HEK293 (cell line): ENCODE measurements around the gene CD274.

ENCODE experiments used
- BCL11A ChIP-seq: fragments of 450-650 bp; formaldehyde crosslinking; IDR thresholded peaks from 2 replicates; pipeline ENCODE4 v1.5.1; 2016; ENCODE audit warnings: low read depth, missing biosample characterization, missing genetic modification characterization
- GLI2 ChIP-seq: fragments of 450-650 bp; formaldehyde crosslinking; IDR thresholded peaks from 2 replicates; pipeline ENCODE4; 2017; ENCODE audit warnings: missing biosample characterization, missing genetic modification characterization, low read depth, borderline replicate concordance
- ZNF350 ChIP-seq: fragments of 450-650 bp; formaldehyde crosslinking; IDR thresholded peaks from 2 replicates; pipeline ENCODE4 v1.5.0; 2017; ENCODE audit warnings: missing biosample characterization, mild to moderate bottlenecking, missing genetic modification characterization
- ZNF529 ChIP-seq: fragments of 450-650 bp; formaldehyde crosslinking; IDR thresholded peaks from 2 replicates; pipeline ENCODE4 v1.5.1; 2017; ENCODE audit warnings: missing genetic modification characterization, missing biosample characterization; ENCODE audit not compliant: insufficient replicate concordance
- ZNF530 ChIP-seq: fragments of 450-650 bp; formaldehyde crosslinking; IDR thresholded peaks from 2 replicates; pipeline ENCODE4 v1.5.1; 2016; ENCODE audit warnings: low read depth, missing biosample characterization, missing genetic modification characterization
- TF ChIP-seq, protein P1 (sequence below): fragments of 450-650 bp; formaldehyde crosslinking; IDR thresholded peaks from 2 replicates; pipeline ENCODE4 v1.5.1; 2016; ENCODE audit warnings: missing biosample characterization, missing genetic modification characterization
- TF ChIP-seq, protein P2 (sequence below): fragments of 450-650 bp; formaldehyde crosslinking; IDR thresholded peaks from 2 replicates; pipeline ENCODE4 v1.5.1; 2016; ENCODE audit warnings: missing biosample characterization, missing genetic modification characterization
- TF ChIP-seq, protein P3 (sequence below): fragments of 450-650 bp; formaldehyde crosslinking; IDR thresholded peaks from 2 replicates; pipeline ENCODE4 v1.5.1; 2016; ENCODE audit warnings: missing biosample characterization, missing genetic modification characterization

DNA sequence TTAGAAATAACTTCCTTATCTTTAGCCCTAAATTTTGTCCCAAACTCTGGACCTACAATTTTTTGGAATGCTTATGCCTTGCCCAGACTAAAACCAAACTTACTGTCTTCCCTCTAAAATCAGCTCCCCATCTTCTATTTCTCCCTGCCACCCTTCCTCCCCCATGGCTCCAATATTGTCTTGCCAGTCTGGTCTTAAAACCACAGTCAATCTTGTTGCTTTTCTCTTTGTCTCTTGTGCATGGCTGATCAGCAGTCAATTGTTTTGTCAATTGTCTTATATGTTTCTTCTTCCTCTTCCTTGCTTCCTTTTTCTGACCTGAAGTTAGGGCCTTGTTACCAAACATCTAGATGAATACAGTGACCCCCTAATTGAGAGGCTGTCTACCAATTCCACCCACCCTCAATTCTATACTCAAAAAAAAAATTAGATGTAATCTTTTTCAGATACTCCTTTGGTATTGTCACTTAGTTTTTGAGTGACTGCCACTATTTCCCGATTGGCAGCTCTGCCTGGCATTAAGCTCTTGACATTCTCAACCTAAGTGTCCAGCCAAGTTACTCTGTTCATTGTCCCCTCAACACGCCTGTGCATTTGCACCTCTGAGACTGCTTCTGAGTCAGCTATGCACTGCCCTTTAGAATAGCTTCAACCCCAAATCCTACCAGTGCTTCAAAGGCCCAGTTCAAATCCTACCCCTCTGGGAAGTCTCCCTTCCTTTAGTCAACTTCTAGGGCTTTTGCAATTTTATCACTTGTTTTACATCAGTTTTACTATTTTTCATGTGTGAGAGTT, 62.5 kb downstream of the CD274 start:
- TF ChIP-seq, protein P1, sequence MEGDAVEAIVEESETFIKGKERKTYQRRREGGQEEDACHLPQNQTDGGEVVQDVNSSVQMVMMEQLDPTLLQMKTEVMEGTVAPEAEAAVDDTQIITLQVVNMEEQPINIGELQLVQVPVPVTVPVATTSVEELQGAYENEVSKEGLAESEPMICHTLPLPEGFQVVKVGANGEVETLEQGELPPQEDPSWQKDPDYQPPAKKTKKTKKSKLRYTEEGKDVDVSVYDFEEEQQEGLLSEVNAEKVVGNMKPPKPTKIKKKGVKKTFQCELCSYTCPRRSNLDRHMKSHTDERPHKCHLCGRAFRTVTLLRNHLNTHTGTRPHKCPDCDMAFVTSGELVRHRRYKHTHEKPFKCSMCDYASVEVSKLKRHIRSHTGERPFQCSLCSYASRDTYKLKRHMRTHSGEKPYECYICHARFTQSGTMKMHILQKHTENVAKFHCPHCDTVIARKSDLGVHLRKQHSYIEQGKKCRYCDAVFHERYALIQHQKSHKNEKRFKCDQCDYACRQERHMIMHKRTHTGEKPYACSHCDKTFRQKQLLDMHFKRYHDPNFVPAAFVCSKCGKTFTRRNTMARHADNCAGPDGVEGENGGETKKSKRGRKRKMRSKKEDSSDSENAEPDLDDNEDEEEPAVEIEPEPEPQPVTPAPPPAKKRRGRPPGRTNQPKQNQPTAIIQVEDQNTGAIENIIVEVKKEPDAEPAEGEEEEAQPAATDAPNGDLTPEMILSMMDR (tag by site-specific recombination), result no peak
- TF ChIP-seq ZNF350 (tag by site-specific recombination) (no peak), BCL11A (tag by site-specific recombination) (no peak), ZNF529 (tag by site-specific recombination) (no peak), GLI2 (no peak), ZNF530 (tag by site-specific recombination) (no peak)
- TF ChIP-seq, protein P2, sequence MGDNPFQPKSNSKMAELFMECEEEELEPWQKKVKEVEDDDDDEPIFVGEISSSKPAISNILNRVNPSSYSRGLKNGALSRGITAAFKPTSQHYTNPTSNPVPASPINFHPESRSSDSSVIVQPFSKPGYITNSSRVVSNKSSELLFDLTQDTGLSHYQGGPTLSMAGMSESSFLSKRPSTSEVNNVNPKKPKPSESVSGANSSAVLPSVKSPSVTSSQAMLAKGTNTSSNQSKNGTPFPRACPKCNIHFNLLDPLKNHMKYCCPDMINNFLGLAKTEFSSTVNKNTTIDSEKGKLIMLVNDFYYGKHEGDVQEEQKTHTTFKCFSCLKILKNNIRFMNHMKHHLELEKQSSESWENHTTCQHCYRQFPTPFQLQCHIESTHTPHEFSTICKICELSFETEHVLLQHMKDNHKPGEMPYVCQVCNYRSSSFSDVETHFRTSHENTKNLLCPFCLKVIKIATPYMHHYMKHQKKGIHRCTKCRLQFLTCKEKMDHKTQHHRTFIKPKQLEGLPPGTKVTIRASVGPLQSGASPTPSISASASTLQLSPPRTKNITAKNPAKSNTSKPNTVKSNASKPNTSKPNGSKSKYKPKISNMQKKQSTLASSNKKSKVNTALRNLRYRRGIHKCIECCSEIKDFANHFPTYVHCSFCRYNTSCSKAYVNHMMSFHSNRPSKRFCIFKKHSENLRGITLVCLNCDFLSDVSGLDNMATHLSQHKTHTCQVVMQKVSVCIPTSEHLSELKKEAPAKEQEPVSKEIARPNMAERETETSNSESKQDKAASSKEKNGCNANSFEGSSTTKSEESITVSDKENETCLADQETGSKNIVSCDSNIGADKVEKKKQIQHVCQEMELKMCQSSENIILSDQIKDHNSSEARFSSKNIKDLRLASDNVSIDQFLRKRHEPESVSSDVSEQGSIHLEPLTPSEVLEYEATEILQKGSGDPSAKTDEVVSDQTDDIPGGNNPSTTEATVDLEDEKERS (tag by site-specific recombination), result no peak
- TF ChIP-seq, protein P3, sequence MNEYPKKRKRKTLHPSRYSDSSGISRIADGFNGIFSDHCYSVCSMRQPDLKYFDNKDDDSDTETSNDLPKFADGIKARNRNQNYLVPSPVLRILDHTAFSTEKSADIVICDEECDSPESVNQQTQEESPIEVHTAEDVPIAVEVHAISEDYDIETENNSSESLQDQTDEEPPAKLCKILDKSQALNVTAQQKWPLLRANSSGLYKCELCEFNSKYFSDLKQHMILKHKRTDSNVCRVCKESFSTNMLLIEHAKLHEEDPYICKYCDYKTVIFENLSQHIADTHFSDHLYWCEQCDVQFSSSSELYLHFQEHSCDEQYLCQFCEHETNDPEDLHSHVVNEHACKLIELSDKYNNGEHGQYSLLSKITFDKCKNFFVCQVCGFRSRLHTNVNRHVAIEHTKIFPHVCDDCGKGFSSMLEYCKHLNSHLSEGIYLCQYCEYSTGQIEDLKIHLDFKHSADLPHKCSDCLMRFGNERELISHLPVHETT (tag by site-specific recombination), result no peak
